Panc1 (cell line): ENCODE data around the gene EHBP1L1.

Experiments used
- POLR2AphosphoS5 ChIP-seq: IDR thresholded peaks from 2 replicates; pipeline ENCODE4 v1.6.1; 2012; ENCODE audit warnings: mild to moderate bottlenecking, low read depth, low read length, moderate library complexity
- SIN3A ChIP-seq: IDR thresholded peaks from 2 replicates; pipeline ENCODE4 v1.6.1; 2012; ENCODE audit warnings: low read depth, mild to moderate bottlenecking, low read length, moderate library complexity, borderline replicate concordance; ENCODE audit not compliant: insufficient read depth
- TCF7L2 ChIP-seq: IDR thresholded peaks from 2 replicates; pipeline ENCODE4 v1.6.1; 2011; ENCODE audit warnings: mild to moderate bottlenecking, low read depth, low read length, inconsistent platforms
- TF ChIP-seq, protein P1 (sequence below): fragments of 450-650 bp; IDR thresholded peaks from 2 replicates; pipeline ENCODE4 v1.5.1; 2017; ENCODE audit warnings: mild to moderate bottlenecking
- TF ChIP-seq, protein P2 (sequence below), 2 experiments: IDR thresholded peaks; 2 replicates each; pipeline ENCODE4 v1.6.1; 2011 to 2012; ENCODE audit warnings: low read depth in 2 of 2, control low read depth in 1 of 2, low read length in 1 of 2, mild to moderate bottlenecking in 1 of 2, moderate library complexity in 1 of 2; ENCODE audit not compliant: insufficient read depth in 1 of 2

DNA sequence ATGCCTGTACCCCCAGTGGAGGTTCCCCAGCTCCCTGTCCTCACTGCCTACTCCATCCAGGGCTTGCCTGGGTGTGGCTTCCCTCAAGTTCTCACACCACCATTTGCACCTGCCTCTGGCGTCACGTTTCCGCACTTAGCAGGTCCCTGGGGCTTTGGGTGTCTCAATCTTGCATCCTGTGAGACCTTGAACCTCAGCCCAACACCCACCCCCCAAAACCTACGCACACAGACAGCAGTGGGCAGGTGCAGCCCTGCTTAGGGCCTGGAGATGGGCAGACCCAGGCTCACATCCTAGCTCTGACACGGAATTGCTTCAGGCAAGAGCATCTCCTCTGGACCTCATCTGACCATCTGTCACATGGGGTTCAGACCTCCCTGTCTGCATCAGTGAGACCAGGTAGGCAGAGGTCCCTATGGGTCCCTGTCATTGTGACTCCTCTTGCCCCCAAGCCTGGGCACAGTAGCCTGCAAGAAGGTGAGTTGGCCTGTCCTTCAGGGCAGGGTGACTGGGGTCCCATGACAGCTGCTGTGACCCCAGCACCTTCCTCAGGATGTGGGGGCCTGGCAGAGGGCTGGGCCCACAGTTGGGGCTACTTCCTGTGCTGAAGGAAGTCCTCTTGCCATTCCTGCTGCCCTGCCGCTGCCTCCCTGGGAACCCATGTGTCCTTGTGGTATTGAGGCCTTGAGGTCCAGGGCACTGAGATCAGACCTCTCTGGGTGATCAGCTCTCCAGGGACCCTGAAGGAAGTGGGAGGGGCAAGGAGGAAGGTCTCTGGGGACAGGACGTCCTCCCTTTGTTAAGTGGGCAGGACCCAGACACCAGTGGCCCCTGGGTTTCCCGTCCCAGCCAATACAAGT is 64.0 kb downstream of the EHBP1L1 start:
- TF ChIP-seq, protein P1, sequence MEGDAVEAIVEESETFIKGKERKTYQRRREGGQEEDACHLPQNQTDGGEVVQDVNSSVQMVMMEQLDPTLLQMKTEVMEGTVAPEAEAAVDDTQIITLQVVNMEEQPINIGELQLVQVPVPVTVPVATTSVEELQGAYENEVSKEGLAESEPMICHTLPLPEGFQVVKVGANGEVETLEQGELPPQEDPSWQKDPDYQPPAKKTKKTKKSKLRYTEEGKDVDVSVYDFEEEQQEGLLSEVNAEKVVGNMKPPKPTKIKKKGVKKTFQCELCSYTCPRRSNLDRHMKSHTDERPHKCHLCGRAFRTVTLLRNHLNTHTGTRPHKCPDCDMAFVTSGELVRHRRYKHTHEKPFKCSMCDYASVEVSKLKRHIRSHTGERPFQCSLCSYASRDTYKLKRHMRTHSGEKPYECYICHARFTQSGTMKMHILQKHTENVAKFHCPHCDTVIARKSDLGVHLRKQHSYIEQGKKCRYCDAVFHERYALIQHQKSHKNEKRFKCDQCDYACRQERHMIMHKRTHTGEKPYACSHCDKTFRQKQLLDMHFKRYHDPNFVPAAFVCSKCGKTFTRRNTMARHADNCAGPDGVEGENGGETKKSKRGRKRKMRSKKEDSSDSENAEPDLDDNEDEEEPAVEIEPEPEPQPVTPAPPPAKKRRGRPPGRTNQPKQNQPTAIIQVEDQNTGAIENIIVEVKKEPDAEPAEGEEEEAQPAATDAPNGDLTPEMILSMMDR: no peak
- TF ChIP-seq POLR2AphosphoS5 (no peak), TCF7L2 (no peak), SIN3A (no peak)
- TF ChIP-seq, protein P2, sequence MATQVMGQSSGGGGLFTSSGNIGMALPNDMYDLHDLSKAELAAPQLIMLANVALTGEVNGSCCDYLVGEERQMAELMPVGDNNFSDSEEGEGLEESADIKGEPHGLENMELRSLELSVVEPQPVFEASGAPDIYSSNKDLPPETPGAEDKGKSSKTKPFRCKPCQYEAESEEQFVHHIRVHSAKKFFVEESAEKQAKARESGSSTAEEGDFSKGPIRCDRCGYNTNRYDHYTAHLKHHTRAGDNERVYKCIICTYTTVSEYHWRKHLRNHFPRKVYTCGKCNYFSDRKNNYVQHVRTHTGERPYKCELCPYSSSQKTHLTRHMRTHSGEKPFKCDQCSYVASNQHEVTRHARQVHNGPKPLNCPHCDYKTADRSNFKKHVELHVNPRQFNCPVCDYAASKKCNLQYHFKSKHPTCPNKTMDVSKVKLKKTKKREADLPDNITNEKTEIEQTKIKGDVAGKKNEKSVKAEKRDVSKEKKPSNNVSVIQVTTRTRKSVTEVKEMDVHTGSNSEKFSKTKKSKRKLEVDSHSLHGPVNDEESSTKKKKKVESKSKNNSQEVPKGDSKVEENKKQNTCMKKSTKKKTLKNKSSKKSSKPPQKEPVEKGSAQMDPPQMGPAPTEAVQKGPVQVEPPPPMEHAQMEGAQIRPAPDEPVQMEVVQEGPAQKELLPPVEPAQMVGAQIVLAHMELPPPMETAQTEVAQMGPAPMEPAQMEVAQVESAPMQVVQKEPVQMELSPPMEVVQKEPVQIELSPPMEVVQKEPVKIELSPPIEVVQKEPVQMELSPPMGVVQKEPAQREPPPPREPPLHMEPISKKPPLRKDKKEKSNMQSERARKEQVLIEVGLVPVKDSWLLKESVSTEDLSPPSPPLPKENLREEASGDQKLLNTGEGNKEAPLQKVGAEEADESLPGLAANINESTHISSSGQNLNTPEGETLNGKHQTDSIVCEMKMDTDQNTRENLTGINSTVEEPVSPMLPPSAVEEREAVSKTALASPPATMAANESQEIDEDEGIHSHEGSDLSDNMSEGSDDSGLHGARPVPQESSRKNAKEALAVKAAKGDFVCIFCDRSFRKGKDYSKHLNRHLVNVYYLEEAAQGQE (IDR thresholded peaks at IDR 0.05; ENCODE audit: insufficient read depth in 1 of 2, low read depth in 2 of 2, low read length in 1 of 2): no peak
